ENCODE results near the gene PTPN2. TPM values are rescaled to one million over a fixed set of nuclear protein-coding genes. Genes with fewer than 3 reads are reported as not detected.
A peak's percentile ranks its signal among the peaks of the same experiment; 100 is the strongest.

Gene PTPN2
- total RNA-seq, 2 donors from 2014 or later = 32.2 to 34.3 TPM

DNA sequence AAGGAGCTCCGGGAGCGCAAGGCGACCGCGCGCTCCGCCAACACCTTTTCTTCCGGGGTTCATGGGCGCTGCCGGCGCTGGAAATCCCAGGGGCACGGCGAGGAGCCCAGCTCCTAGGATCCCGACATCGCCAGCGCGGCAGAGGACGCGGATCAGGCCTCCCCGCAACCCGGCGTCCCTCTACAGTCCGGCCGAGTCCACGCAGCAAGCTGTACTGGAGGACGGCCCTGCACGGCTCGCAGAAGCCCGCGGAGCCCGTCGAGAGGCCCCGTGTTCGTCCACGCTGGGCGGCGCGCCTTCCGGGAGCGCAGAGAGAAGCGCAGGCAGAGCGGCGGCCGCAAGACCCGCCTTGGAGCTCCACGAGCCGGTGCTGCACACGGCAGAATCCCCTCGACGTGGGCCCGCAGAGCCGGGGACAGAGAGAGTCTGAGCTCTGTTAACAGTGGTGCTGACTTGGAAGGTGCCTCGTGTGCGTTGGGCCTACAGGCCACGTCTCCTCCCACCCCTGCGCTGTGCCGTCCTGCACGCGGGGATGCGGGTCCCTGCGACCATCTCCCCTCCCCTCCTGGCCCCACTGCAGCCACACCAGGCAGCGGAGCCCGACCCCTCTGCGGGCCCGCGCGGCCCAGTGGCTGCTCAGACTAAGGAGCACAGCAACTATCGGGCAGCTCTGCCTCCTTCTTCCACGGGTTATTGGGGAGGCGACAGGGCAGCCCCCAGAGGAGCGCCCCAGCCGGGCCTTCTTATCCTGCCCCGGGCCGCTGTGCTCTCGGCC, 28.1 kb upstream of the PTPN2 start:
- TF ChIP-seq, protein P1, sequence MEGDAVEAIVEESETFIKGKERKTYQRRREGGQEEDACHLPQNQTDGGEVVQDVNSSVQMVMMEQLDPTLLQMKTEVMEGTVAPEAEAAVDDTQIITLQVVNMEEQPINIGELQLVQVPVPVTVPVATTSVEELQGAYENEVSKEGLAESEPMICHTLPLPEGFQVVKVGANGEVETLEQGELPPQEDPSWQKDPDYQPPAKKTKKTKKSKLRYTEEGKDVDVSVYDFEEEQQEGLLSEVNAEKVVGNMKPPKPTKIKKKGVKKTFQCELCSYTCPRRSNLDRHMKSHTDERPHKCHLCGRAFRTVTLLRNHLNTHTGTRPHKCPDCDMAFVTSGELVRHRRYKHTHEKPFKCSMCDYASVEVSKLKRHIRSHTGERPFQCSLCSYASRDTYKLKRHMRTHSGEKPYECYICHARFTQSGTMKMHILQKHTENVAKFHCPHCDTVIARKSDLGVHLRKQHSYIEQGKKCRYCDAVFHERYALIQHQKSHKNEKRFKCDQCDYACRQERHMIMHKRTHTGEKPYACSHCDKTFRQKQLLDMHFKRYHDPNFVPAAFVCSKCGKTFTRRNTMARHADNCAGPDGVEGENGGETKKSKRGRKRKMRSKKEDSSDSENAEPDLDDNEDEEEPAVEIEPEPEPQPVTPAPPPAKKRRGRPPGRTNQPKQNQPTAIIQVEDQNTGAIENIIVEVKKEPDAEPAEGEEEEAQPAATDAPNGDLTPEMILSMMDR (IDR thresholded peaks at IDR 0.05) = no peak
- H3K27me3 ChIP-seq = peaks cover 8% of the 10 kb centered on the region
- no peak overlapping the region for H3K4me3 ChIP-seq
- H3K9ac ChIP-seq (ENCODE audit: low read depth in 2 of 2, low read length in 2 of 2) = no peak overlapping the region
- H3K9me3 ChIP-seq = no peaks in the 10 kb centered on the region
- intact Hi-C loops (cut with DNase I) = no loop called here
- DNase-seq = no peak
- H3K4me1 ChIP-seq = no peaks in the 10 kb centered on the region
- H3K36me3 ChIP-seq = no peaks in the 10 kb centered on the region
- H3K27ac ChIP-seq = no peak overlapping the region

DNA sequence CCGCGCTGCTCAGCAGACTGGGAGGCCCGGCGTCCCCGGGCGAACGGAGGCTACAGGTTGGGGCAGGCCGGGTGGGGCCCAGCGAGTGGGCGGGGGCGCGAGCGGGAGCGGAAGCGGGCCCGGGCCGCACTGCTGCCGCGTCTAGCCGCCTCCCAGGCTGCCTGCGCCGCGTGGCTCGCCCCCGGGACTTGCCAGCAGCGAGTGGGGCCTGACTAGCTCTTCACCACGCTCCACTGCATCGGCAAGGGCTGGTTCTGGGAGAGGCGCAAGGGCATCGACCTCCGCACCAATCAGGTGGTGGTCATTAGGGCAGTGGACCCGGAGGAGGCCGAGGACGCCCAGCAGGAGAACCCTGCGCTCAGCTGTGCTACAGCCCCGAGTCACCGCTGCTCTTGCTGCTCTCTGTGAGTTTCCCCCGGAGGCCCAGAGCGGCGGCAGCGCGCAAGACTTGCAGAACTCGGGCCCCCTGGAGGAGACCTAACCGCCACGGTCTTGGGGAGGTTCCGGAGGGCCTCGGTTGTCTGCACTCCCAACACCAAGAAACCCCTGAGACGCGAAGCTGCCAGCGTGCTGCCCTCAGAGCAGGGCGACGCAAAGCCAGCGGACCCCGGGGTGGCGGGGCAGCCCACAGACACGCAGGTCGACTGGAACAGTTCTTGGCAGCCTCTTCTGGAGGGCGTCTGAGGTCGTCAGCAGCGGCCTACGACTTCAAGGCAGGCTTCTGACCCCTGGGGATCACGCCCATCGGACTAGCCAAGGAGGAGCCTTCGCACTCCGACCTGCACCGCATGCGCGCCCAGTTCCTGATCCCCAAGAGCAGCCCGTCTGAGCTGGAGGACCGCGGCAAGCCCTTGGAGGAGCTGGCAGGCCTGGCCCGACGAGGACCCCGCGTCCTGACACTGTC, 27.2 kb upstream of the PTPN2 start:
- Histone ChIP-seq H3K27ac (no peak overlapping the region), H3K27me3 (peaks cover 8% of the 10 kb centered on the region), H3K4me3 (peak overlapping the region; percentile 28), H3K36me3 (no peaks in the 10 kb centered on the region), H3K4me1 (no peaks in the 10 kb centered on the region), H3K9me3 (no peaks in the 10 kb centered on the region), H3K9ac (ENCODE audit: low read depth in 2 of 2, low read length in 2 of 2) (no peak overlapping the region)
- TF ChIP-seq, protein P1 (IDR thresholded peaks at IDR 0.05) = no peak
- no peak for DNase-seq
- intact Hi-C loops (cut with DNase I) = no loop called here

DNA sequence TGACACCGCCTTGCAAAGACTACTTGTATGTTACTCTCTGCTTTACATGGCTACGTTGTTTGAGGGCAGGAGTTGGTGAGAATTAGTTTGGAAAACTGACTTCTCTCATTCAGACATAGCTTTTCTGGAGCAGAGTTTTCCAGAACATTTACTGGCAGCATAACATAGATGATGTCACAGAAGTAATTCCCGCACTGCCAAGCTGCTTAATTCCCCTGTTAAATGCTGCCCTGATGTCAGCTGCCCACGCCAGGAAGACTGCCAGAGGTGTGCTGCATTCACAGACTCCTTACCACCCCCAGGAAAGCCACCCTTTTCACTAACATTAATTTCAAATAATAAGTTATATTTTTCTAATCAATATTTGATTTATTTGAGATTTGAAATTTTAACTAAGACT, 24.7 kb upstream of the PTPN2 start:
- no peaks in the 10 kb centered on the region for H3K4me1 ChIP-seq
- H3K27ac ChIP-seq = no peak overlapping the region
- no peaks in the 10 kb centered on the region for H3K9me3 ChIP-seq
- DNase-seq = no peak
- H3K27me3 ChIP-seq = peaks cover 8% of the 10 kb centered on the region
- intact Hi-C loops (cut with DNase I) = no loop called here
- TF ChIP-seq, protein P1 (IDR thresholded peaks at IDR 0.05) = no peak
- no peak overlapping the region for H3K9ac ChIP-seq (ENCODE audit: low read depth in 2 of 2, low read length in 2 of 2)
- no peak overlapping the region for H3K4me3 ChIP-seq
- H3K36me3 ChIP-seq = no peaks in the 10 kb centered on the region

DNA sequence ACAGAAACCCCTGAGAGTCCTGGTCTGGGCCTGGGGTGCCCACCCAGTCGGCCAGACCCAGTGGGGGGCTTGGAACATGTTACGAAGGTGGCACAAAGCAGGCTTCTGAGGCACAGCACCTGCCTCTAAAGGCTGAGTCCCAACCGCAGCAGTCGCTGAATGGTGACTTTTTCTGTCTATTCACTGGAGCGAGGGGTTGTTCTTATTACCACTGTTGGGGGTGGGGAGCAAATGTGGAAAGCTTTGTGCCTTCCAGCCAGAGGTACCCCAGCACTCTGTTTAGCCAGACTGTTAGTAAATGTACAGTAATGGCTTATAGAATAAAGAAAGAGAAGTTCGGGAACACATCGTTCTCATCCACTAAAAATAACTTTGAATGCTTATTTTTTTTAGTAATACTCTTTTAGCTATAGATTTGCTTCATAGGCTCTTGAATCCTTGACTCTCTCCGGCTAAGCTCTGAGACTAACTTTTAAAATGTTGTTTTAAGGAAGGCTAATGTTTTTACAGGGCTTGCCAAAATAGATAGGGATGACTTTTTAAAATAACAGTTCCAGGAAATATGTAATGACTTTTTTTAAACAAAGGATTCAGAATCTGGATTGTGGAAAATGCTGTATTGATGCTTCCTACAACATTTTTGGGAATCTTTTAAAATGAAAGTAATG, 23.4 kb upstream of the PTPN2 start:
- H3K27ac ChIP-seq = no peak overlapping the region
- no peak overlapping the region for H3K9ac ChIP-seq (ENCODE audit: low read depth in 2 of 2, low read length in 2 of 2)
- H3K4me3 ChIP-seq = no peak overlapping the region
- no peaks in the 10 kb centered on the region for H3K4me1 ChIP-seq
- no peaks in the 10 kb centered on the region for H3K36me3 ChIP-seq
- H3K27me3 ChIP-seq = peaks cover 8% of the 10 kb centered on the region
- TF ChIP-seq, protein P1 (IDR thresholded peaks at IDR 0.05) = no peak
- no peak for DNase-seq
- intact Hi-C loops (cut with DNase I) = no loop called here
- no peaks in the 10 kb centered on the region for H3K9me3 ChIP-seq

DNA sequence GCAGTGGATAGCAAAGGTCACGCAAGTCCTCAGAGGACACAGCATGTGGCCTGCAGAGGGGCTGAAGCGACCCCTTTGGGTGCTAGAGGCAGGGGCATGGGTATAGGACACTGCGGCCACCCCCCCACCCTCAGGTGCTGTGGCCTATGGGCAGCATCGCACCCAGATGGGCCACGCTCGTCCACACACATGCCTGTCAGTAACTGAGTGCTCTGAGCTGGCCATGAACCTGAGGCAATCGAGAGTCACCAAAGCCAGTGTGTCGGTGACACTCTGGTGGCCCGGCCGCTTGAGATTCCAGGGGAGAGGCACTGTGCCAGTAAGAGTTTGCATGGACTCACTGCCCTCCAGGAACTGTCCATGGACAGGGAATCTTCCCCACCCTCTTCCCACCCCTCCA, 22.7 kb upstream of the PTPN2 start:
- H3K9ac ChIP-seq (ENCODE audit: low read depth in 2 of 2, low read length in 2 of 2) = no peak overlapping the region
- H3K27me3 ChIP-seq = peaks cover 8% of the 10 kb centered on the region
- H3K27ac ChIP-seq = no peak overlapping the region
- intact Hi-C loops (cut with DNase I) = no loop called here
- H3K9me3 ChIP-seq = no peaks in the 10 kb centered on the region
- DNase-seq = no peak
- TF ChIP-seq, protein P1 (IDR thresholded peaks at IDR 0.05) = no peak
- H3K4me1 ChIP-seq = no peaks in the 10 kb centered on the region
- H3K36me3 ChIP-seq = no peaks in the 10 kb centered on the region
- H3K4me3 ChIP-seq = no peak overlapping the region
